Keratinocyte (primary cell): Measurements from ENCODE around the gene ERGIC1. TPM values are rescaled to one million over a fixed set of nuclear protein-coding genes. Genes with fewer than 3 reads are reported as not detected.

ENCODE experiments used
- DNase-seq: peaks from one replicate; pipeline ENCODE4 v3.0.0-alpha.2; 2011; ENCODE audit warnings: low read depth, missing footprints, low spot score
- FAIRE-seq: peaks from 2 replicates; lab custom pipeline; 2011; peaks lifted over from hg19 to GRCh38; lab: Jason Lieb, UNC
- H2AFZ ChIP-seq: 2 replicates; pipeline ENCODE4 v1.6.0; 2012; ENCODE audit warnings: low read length, control low read depth, inconsistent platforms; ENCODE audit not compliant: control insufficient read depth
- H3K27ac ChIP-seq: 2 replicates; pipeline ENCODE4 v1.5.1; 2011; ENCODE audit warnings: low read length; ENCODE audit not compliant: control insufficient read depth, insufficient read depth
- H3K27me3 ChIP-seq: 3 replicates; pipeline ENCODE4 v1.6.0; 2011; ENCODE audit warnings: low read length; ENCODE audit not compliant: control insufficient read depth, insufficient read depth; ENCODE audit errors: extremely low read depth
- H3K36me3 ChIP-seq, 2 experiments: 2 replicates in 1 of 2; 3 replicates in 1 of 2; pipeline ENCODE4 v1.5.1; 2011; ENCODE audit warnings: low read length in 2 of 2, mild to moderate bottlenecking in 1 of 2; ENCODE audit not compliant: control insufficient read depth in 2 of 2, insufficient read depth in 2 of 2; ENCODE audit errors: extremely low read depth in 1 of 2
- H3K4me1 ChIP-seq: 3 replicates; pipeline ENCODE4 v1.5.1; 2011; ENCODE audit warnings: low read length; ENCODE audit not compliant: control insufficient read depth, insufficient read depth; ENCODE audit errors: extremely low read depth
- H3K4me2 ChIP-seq: 3 replicates; pipeline ENCODE4 v1.6.0; 2011; ENCODE audit warnings: low read depth, low read length; ENCODE audit not compliant: control insufficient read depth, insufficient read depth; ENCODE audit errors: extremely low read depth
- H3K4me3 ChIP-seq, 3 experiments: fragments of 200-600 bp in 1 of 3; sonication (generic) in 1 of 3; 2 replicates in 2 of 3; 3 replicates in 1 of 3; pipeline ENCODE4 v1.5.1; 2011 to 2016; ENCODE audit warnings: low read length in 3 of 3, mild to moderate bottlenecking in 3 of 3, control low read depth in 2 of 3, inconsistent platforms in 1 of 3, low read depth in 1 of 3, mixed read lengths in 1 of 3, mixed run types in 1 of 3, moderate library complexity in 1 of 3; ENCODE audit not compliant: control insufficient read depth in 2 of 3, insufficient read depth in 2 of 3; ENCODE audit errors: extremely low read depth in 1 of 3
- H3K79me2 ChIP-seq: 2 replicates; pipeline ENCODE4 v1.6.0; 2012; ENCODE audit warnings: low read length; ENCODE audit not compliant: control insufficient read depth, insufficient read depth
- H3K9ac ChIP-seq: 3 replicates; pipeline ENCODE4 v1.6.0; 2011; ENCODE audit warnings: low read length; ENCODE audit not compliant: control insufficient read depth, insufficient read depth; ENCODE audit errors: extremely low read depth
- H3K9me1 ChIP-seq: 3 replicates; pipeline ENCODE4 v1.6.0; 2011; ENCODE audit warnings: low read length; ENCODE audit not compliant: control insufficient read depth, insufficient read depth; ENCODE audit errors: extremely low read depth
- H3K9me3 ChIP-seq: 2 replicates; pipeline ENCODE4 v1.5.1; 2012; ENCODE audit warnings: low read depth, low read length; ENCODE audit not compliant: control insufficient read depth
- H4K20me1 ChIP-seq: 3 replicates; pipeline ENCODE4 v1.6.0; 2011; ENCODE audit warnings: low read length; ENCODE audit not compliant: control insufficient read depth, insufficient read depth; ENCODE audit errors: extremely low read depth
- CTCF ChIP-seq, 3 experiments: IDR thresholded peaks in 1 of 3; conservative IDR thresholded peaks in 1 of 3; optimal IDR thresholded peaks in 1 of 3; 2 replicates in 2 of 3; 3 replicates in 1 of 3; pipeline versions ENCODE3 to v1.5.1; 2011; ENCODE audit warnings: low read length in 3 of 3, mild to moderate bottlenecking in 3 of 3, moderate library complexity in 2 of 3, control low read depth in 1 of 3, inconsistent platforms in 1 of 3; ENCODE audit not compliant: insufficient read depth in 2 of 3; ENCODE audit errors: extremely low read depth in 1 of 3
- EZH2 ChIP-seq: IDR thresholded peaks from one replicate; pipeline ENCODE4 v1.6.1; 2012; ENCODE audit warnings: inconsistent platforms, mild to moderate bottlenecking, low read length, moderate library complexity
- dilution Hi-C: fragments of 300-500 bp; cut with MboI; formaldehyde crosslinking; loops from one replicate; pipeline ENCODE4 v1.7.0; 2020; ENCODE audit warnings: low sequenced_read_pairs; ENCODE audit not compliant: extremely low pct_ligation_motif_present
- polyA plus RNA-seq, 5 experiments: library from polyadenylated mRNA; depleted of rRNA in 3 of 5; stranded (reverse) in 3 of 5; stranded (forward) in 1 of 5; unstranded in 1 of 5; fragments of >200 nt; gene quantifications; 1 replicate in 1 of 5; 2 replicates in 3 of 5; 3 replicates in 1 of 5; pipeline versions ENCODE4 v1.2.1 to v1.2.3, GENCODE V29; 2011 to 2012; ENCODE audit warnings: missing spikeins in 2 of 5, low read depth in 1 of 5, low replicate concordance in 1 of 5

ERGIC1 gene
- polyA plus RNA-seq, 1 donor (not counting 4 experiments of a cell fraction or from before 2014, with no cell fraction given) = 93.4 TPM

DNA sequence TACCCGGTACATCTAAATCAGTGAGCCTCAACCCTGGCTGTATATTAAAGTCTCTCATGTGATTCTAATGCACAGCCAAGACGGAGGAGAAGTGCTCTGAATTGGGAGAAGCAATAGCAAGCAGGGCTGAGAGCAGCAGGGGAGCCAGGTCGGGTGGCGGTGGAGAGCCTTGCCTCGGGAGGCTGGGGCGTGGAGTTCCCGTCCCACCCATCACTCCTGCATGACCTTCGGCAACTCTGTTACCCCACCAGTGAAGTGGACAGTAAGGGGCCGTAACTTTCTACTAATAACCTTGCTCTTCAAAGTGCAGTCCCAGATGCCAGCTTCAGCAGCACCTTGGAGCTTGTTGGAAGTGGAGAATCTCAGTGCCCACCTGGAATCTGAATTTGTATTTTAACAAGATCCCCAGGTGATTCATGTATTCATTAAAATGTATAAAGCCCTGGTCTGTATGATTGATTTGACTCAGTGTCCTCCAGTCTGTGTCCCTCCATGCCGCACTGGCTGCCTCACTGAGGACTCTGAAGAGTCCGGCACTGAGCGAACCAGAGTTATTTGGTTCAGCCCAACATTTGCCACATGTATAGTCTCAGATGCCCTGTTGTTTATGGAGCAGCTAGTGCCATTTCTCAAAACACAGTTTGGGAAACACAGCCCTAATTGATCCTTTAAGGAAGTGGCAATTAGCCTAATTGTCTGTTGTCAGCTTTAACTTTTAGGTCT lies 6.5 kb downstream of the ERGIC1 start:
- Histone ChIP-seq H3K4me1 (peaks cover 3% of the 10 kb centered on the region), H3K9me1 (no peaks in the 10 kb centered on the region), H2AFZ (no peak overlapping the region), H3K36me3 (peaks cover 3 to 18% of the 10 kb centered on the region in 2 experiments), H4K20me1 (no peaks in the 10 kb centered on the region), H3K4me3 (no peak overlapping the region), H3K9me3 (no peaks in the 10 kb centered on the region), H3K79me2 (peaks cover 57% of the 10 kb centered on the region), H3K9ac (no peak overlapping the region), H3K4me2 (no peak overlapping the region), H3K27ac (no peak overlapping the region), H3K27me3 (no peaks in the 10 kb centered on the region)
- no peak for DNase-seq
- dilution Hi-C loops = no loop called here
- no peak for FAIRE-seq
- no peak for TF ChIP-seq CTCF (optimal IDR thresholded peaks at IDR 0.05 in 1 of 3, IDR thresholded peaks at IDR 0.05 in 1 of 3, conservative IDR thresholded peaks at IDR 0.05 in 1 of 3; ENCODE audit: extremely low read depth in 1 of 3, insufficient read depth in 2 of 3, low read length in 3 of 3)
- TF ChIP-seq EZH2 = no peak

DNA sequence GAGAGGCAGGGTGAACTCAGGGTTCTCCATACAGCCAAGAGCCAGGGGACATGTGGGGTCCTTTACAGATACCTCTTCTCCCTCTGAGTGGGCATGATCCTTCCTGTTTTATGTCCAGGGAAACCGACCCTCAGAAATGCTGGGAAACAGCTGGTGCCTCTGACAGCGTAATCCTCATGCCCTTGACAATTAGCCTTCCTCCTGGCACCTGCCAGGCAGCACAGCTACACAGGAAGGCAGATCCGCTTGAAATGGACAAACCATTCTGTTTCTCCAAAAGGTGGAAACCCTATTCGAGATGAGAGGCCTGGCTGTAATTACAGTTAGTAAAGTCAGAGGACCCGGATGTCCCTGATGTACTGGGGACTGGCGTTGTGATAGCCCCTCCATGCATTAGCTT lies 7.2 kb downstream of the ERGIC1 start:
- dilution Hi-C loops = no loop called here
- H3K4me2 ChIP-seq = no peak overlapping the region
- no peaks in the 10 kb centered on the region for H3K9me1 ChIP-seq
- no peak for FAIRE-seq
- no peaks in the 10 kb centered on the region for H3K27me3 ChIP-seq
- H3K27ac ChIP-seq = no peak overlapping the region
- no peaks in the 10 kb centered on the region for H3K9me3 ChIP-seq
- H3K4me1 ChIP-seq = no peaks in the 10 kb centered on the region
- H2AFZ ChIP-seq = no peak overlapping the region
- peaks cover 50% of the 10 kb centered on the region for H3K79me2 ChIP-seq
- no peaks in the 10 kb centered on the region for H4K20me1 ChIP-seq
- H3K36me3 ChIP-seq = peaks cover 3 to 20% of the 10 kb centered on the region in 2 experiments
- DNase-seq = no peak
- no peak overlapping the region for H3K9ac ChIP-seq
- no peak overlapping the region for H3K4me3 ChIP-seq
- TF ChIP-seq EZH2 (no peak), CTCF (optimal IDR thresholded peaks at IDR 0.05 in 1 of 3, IDR thresholded peaks at IDR 0.05 in 1 of 3, conservative IDR thresholded peaks at IDR 0.05 in 1 of 3; ENCODE audit: extremely low read depth in 1 of 3, insufficient read depth in 2 of 3, low read length in 3 of 3) (no peak)
